Stomach (tissue), 4 donors: Measurements from ENCODE around the gene SSTR4.

Experiments used
- CTCF ChIP-seq, 7 experiments: fragments of 450-650 bp in 4 of 7; fragments of 200-600 bp in 3 of 7; sonication (generic) in 3 of 7; IDR thresholded peaks; one replicate each; pipeline ENCODE4 v1.5.1; 2016 to 2019; ENCODE audit warnings: antibody characterized with exemption in 7 of 7, control low read depth in 2 of 7, mild to moderate bottlenecking in 1 of 7
- EP300 ChIP-seq: sonication (generic); formaldehyde crosslinking; IDR thresholded peaks from one replicate; pipeline ENCODE4 v1.6.1; 2017; ENCODE audit warnings: antibody characterized with exemption
- POLR2A ChIP-seq, 4 donors: fragments of 450-650 bp; IDR thresholded peaks; one replicate each; pipeline ENCODE4 v1.6.1; 2016; ENCODE audit warnings: antibody characterized with exemption in 4 of 4, control low read depth in 2 of 4, mild to moderate bottlenecking in 1 of 4, moderate library complexity in 1 of 4
- POLR2AphosphoS5 ChIP-seq, 3 donors: sonication (generic); formaldehyde crosslinking; IDR thresholded peaks; one replicate each; pipeline ENCODE4 v1.6.1; 2016; ENCODE audit warnings: antibody characterized with exemption in 3 of 3

- TF ChIP-seq EP300 (no peak), CTCF (IDR thresholded peaks at IDR 0.05) (no peak), POLR2AphosphoS5 (IDR thresholded peaks at IDR 0.05) (no peak), POLR2A (IDR thresholded peaks at IDR 0.05) (no peak)
These were observed 38.9 kb downstream of the SSTR4 start for GRCh38 chr20:23074052-23074451.
